Common myeloid progenitor, CD34-positive (primary cell): ENCODE results near the gene ADPRHL1.

Source experiments
- CTCF ChIA-PET: fragments of 350-600 bp; sonication (Branson Sonifier 250); formaldehyde crosslinking; loops from one replicate; lab custom pipeline; 2021; ENCODE audit warnings: antibody characterized with exemption; lab: Charles Lee
- POLR2A ChIA-PET: fragments of 350-600 bp; sonication (Branson Sonifier 250); formaldehyde crosslinking; loops from one replicate; lab custom pipeline; 2021; ENCODE audit warnings: antibody characterized with exemption; lab: Charles Lee
- DNase-seq, 3 donors: peaks; one replicate each; pipeline versions ENCODE4 v3.0.0 to v3.0.0-alpha.2; 2013
- H3K27ac ChIP-seq, 2 experiments: 1 replicate in 1 of 2; 2 replicates in 1 of 2; pipeline ENCODE4 v1.7.0; 2013; ENCODE audit warnings: inconsistent platforms in 2 of 2, low read length in 2 of 2, mild to moderate bottlenecking in 2 of 2, low read depth in 1 of 2, moderate library complexity in 1 of 2; ENCODE audit not compliant: severe bottlenecking in 2 of 2, insufficient read depth in 1 of 2, poor library complexity in 1 of 2
- H3K27me3 ChIP-seq, 5 experiments: replicated peaks in 2 of 5; 1 replicate in 3 of 5; 2 replicates in 2 of 5; pipeline versions ENCODE4 v1.6.1 to v1.7.0; 2013; ENCODE audit warnings: low read length in 4 of 5, mild to moderate bottlenecking in 2 of 5, moderate library complexity in 2 of 5, inconsistent platforms in 1 of 5; ENCODE audit not compliant: insufficient read depth in 5 of 5, control insufficient read depth in 4 of 5
- H3K36me3 ChIP-seq, 4 experiments: 1 replicate in 2 of 4; 2 replicates in 2 of 4; pipeline versions ENCODE4 v1.6.1 to v1.7.0; 2013; ENCODE audit warnings: low read length in 3 of 4, control low read depth in 1 of 4, mild to moderate bottlenecking in 1 of 4; ENCODE audit not compliant: control insufficient read depth in 4 of 4, insufficient read depth in 4 of 4
- H3K4me1 ChIP-seq, 4 experiments: 1 replicate in 3 of 4; 2 replicates in 1 of 4; pipeline versions ENCODE4 v1.6.1 to v1.7.1; 2013; ENCODE audit warnings: low read length in 3 of 4, mild to moderate bottlenecking in 3 of 4, control low read depth in 1 of 4, inconsistent platforms in 1 of 4, moderate library complexity in 1 of 4; ENCODE audit not compliant: control insufficient read depth in 4 of 4, insufficient read depth in 4 of 4; ENCODE audit errors: control extremely low read depth in 1 of 4
- H3K4me3 ChIP-seq, 7 experiments: 1 replicate in 4 of 7; 2 replicates in 3 of 7; pipeline versions ENCODE4 v1.5.1 to v1.7.0; 2013; ENCODE audit warnings: mild to moderate bottlenecking in 7 of 7, low read length in 6 of 7, moderate library complexity in 6 of 7, inconsistent platforms in 2 of 7, low read depth in 2 of 7, control low read depth in 1 of 7; ENCODE audit not compliant: insufficient read depth in 4 of 7, control insufficient read depth in 1 of 7; ENCODE audit errors: extremely low read depth in 1 of 7
- H3K9me3 ChIP-seq, 5 experiments: 1 replicate in 4 of 5; 2 replicates in 1 of 5; pipeline versions ENCODE4 v1.6.1 to v1.7.1; 2013; ENCODE audit warnings: low read length in 4 of 5, mild to moderate bottlenecking in 2 of 5, inconsistent platforms in 1 of 5, low read depth in 1 of 5, moderate library complexity in 1 of 5; ENCODE audit not compliant: control insufficient read depth in 4 of 5, insufficient read depth in 2 of 5; ENCODE audit errors: control extremely low read depth in 1 of 5
- WGBS: methylation state at CpG from one replicate; pipeline ENCODE4 v1.1.5; 2013; ENCODE audit not compliant: insufficient coverage; 5-methylcytosine and 5-hydroxymethylcytosine counted together

The ADPRHL1 gene

GRCh38 chr13:113458253-113459065 lies 5.2 kb upstream of the ADPRHL1 start:
- Histone ChIP-seq H3K4me3 (no peak overlapping the region), H3K36me3 (peaks cover 5 to 67% (median 43%) of the 10 kb centered on the region in 4 experiments), H3K27ac (no peak overlapping the region), H3K9me3 (no peaks in the 10 kb centered on the region), H3K27me3 (no peaks in the 10 kb centered on the region), H3K4me1 (no peaks in the 10 kb centered on the region)
- ChIA-PET CTCF (interaction anchor here (0.6 to 10.6 kb wide), 14 partner anchors 8 to 115 kb away, joined by 3 to 111 read pairs (median 4); no protein-coding TSS in a partner anchor), POLR2A (no interaction called here)
- DNase-seq: peak; percentile 34 to 57 (median 38)
- WGBS: 79% methylated on average over 18 of the region's 23 CpGs

DNA sequence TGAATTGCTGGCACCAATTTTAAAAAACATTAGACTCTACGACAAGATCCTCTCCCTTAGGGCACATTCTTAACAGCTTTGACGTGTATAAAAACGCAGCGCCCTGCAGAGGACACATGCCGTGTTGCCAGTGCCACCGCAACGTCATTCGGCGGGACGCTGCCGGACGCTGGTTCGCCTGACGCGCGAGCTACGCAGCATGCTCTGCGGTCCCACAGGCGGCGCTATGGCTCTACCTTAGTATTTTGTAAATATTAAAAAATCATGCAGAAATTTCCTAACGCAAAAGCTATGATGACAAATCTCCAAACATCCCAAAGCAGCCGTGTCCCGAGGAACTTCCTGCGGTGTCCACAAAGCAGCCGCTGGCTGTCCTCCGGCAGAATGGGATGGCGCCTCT lies 4.2 kb upstream of the ADPRHL1 start:
- ChIA-PET POLR2A (no interaction called here), CTCF (interaction anchor here (0.6 to 10.6 kb wide), 16 partner anchors 8 to 159 kb away, joined by 3 to 111 read pairs (median 4); no protein-coding TSS in a partner anchor)
- Histone ChIP-seq H3K4me1 (no peaks in the 10 kb centered on the region), H3K27ac (no peak overlapping the region), H3K9me3 (no peaks in the 10 kb centered on the region), H3K4me3 (no peak overlapping the region), H3K27me3 (no peaks in the 10 kb centered on the region), H3K36me3 (peaks cover 5 to 67% (median 43%) of the 10 kb centered on the region in 4 experiments)
- no peak for DNase-seq
- WGBS: 98% methylated on average over 12 of the region's 27 CpGs

DNA sequence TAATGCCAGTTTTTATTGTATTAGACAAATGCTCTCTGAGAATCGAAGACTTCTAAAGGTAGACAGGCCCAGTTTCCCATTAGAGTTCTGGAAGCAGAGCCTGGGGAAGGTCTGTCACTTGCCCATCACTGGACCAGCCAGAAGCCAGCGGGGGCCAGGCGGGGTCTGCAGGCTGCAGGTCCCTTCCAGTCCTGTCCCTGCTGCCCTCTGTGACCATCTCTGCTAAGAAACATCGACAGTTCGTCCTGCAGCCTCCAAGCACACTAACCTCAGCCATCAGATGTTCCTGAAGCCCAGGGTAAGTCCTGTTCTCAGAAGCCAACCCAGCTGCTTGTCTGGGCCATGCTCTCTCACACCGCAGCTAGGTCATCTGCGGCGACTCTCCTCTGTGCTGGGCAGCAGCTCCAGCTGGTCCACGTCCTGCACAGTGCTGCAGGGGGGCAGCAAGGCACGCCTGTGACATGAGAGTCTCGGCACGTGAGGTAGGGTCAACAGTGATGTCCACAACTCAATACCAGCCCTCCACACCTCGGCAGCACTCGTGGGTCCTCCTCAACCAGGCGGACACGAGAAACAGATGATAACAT lies 2.9 kb upstream of the ADPRHL1 start:
- WGBS: 96% methylated on average over 13 of the region's 16 CpGs
- DNase-seq: no peak
- no peak overlapping the region for H3K27ac ChIP-seq
- H3K36me3 ChIP-seq: peaks cover 5 to 62% (median 43%) of the 10 kb centered on the region in 4 experiments
- H3K4me3 ChIP-seq: no peak overlapping the region
- ChIA-PET POLR2A (no interaction called here), CTCF (interaction anchor here (10.6 kb wide), 1 partner anchor 105 kb away, joined by 111 read pairs; no protein-coding TSS in a partner anchor)
- H3K9me3 ChIP-seq: no peaks in the 10 kb centered on the region
- no peaks in the 10 kb centered on the region for H3K27me3 ChIP-seq
- no peaks in the 10 kb centered on the region for H3K4me1 ChIP-seq

GRCh38 chr13:113455384-113455783 lies 2.1 kb upstream of the ADPRHL1 start:
- ChIA-PET POLR2A (no interaction called here), CTCF (interaction anchor here (10.6 kb wide), 1 partner anchor 106 kb away, joined by 111 read pairs; no protein-coding TSS in a partner anchor)
- peaks cover 3 to 55% (median 40%) of the 10 kb centered on the region in 4 experiments for H3K36me3 ChIP-seq

DNA sequence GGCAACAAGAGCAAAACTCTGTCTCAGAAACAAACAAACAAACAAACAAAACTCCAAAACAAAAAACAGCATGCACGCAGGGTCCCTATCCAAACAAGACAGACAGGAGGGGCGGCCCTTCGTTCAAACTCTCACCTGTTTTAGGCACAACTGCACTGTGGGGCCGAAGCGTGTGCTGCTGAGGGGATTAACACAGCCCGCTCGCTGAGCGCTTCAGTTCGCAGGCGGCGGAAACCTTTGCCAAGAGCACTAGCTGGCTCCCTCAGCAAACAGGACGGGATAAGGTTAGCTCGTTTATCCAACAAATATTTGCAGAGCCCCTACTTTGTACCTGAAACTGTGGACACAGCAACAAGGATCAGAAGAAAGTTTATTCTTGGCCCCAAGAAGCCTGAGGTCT lies 1.6 kb upstream of the ADPRHL1 start:
- ChIA-PET CTCF (interaction anchor here (1.2 to 10.6 kb wide), 2 partner anchors 10 to 107 kb away, joined by 4 to 111 read pairs; no protein-coding TSS in a partner anchor), POLR2A (no interaction called here)
- Histone ChIP-seq H3K27me3 (no peaks in the 10 kb centered on the region), H3K9me3 (no peaks in the 10 kb centered on the region), H3K27ac (no peak overlapping the region), H3K4me3 (no peak overlapping the region), H3K4me1 (no peaks in the 10 kb centered on the region), H3K36me3 (peaks cover 3 to 51% (median 36%) of the 10 kb centered on the region in 4 experiments)
- DNase-seq: no peak
- 98% methylated on average over 13 of the region's 13 CpGs for WGBS

More at GRCh38 chr13:113455384-113455783, 2.1 kb upstream of the ADPRHL1 start:
- WGBS: 98% methylated on average over 17 of the region's 18 CpGs
- DNase-seq: no peak
- Histone ChIP-seq H3K9me3 (no peaks in the 10 kb centered on the region), H3K27me3 (no peaks in the 10 kb centered on the region), H3K4me3 (no peak overlapping the region), H3K27ac (no peak overlapping the region), H3K4me1 (no peaks in the 10 kb centered on the region)

DNA sequence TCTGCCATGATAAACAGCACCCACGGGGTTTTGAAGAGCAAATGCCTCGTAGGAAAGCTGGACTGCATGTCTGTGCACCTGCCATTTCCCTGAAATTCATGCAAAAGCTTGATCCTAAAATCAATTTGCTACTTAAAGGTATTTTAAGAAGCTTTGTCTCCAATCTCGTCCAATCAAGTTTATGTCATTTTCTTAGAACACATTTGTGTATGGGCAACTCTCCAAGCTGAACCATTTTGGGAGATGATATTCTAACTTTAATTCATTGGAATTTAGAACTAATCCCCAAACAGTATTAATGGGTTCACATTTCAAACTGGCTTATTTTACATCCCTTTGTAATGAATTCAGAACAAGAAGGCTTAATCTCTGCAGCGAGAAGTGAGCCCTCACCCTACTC lies 822 bp downstream of the ADPRHL1 start:
- DNase-seq: no peak
- ChIA-PET POLR2A (no interaction called here), CTCF (interaction anchor here (0.8 to 2.1 kb wide), 4 partner anchors 14 to 110 kb away, joined by 3 to 7 read pairs (median 3); no protein-coding TSS in a partner anchor)
- no peak overlapping the region for H3K27ac ChIP-seq
- H3K27me3 ChIP-seq: no peaks in the 10 kb centered on the region
- peaks cover 0 to 27% (median 20%) of the 10 kb centered on the region in 4 experiments for H3K36me3 ChIP-seq
- 100% methylated on average over 3 of the region's 4 CpGs for WGBS
- H3K9me3 ChIP-seq: no peaks in the 10 kb centered on the region
- H3K4me1 ChIP-seq: no peaks in the 10 kb centered on the region
- no peak overlapping the region for H3K4me3 ChIP-seq
